Left lung (tissue), 8 donors: Measurements from ENCODE around the gene CABP5. TPM values are rescaled to one million over a fixed set of nuclear protein-coding genes. Genes with fewer than 3 reads are reported as not detected.

Experiments used
- polyA plus RNA-seq, 6 donors: library from polyadenylated mRNA; unstranded; fragments of 120-200 nt; gene quantifications; one replicate each; pipeline ENCODE4 v1.2.1, GENCODE V29; 2013; ENCODE audit not compliant: insufficient read length in 6 of 6
- total RNA-seq, 2 donors: library from RNA; stranded (reverse); fragmentation: NEBNext Ultra II Directional; extraction: Animal tissue kit (Norgen Biotek cat#: 25700); gene quantifications; one replicate each; pipeline ENCODE4 v1.2.1, GENCODE V29; 2021
- donor health status: DM: no; HTN: yes; CAD: no.
- donor health status: DM: no; HTN: no; CAD: no.

CABP5 gene
- total and polyA plus RNA-seq, 8 donors: not detected

Other genes with a start within 250 kb of the CABP5 start
- not detected for gene TPRX1, start 239.5 kb downstream of the CABP5 start, total RNA-seq
- gene TPRX1, start 239.5 kb downstream of the CABP5 start, polyA plus RNA-seq: not detected
- gene CRX, start 222.1 kb downstream of the CABP5 start, total RNA-seq: not detected
- gene CRX, start 222.1 kb downstream of the CABP5 start, polyA plus RNA-seq: under 1 TPM; 0.07 to 0.14 (median 0.07) TPM
- gene TPRX2, start 184.8 kb downstream of the CABP5 start, total RNA-seq: not detected
- gene TPRX2, start 184.8 kb downstream of the CABP5 start, polyA plus RNA-seq: not detected
- gene SULT2A1, start 157.8 kb downstream of the CABP5 start, total RNA-seq: not detected
- under 1 TPM; 0.11 to 0.38 (median 0.19) TPM for gene SULT2A1, start 157.8 kb downstream of the CABP5 start, polyA plus RNA-seq
- gene BSPH1, start 51.9 kb downstream of the CABP5 start, total RNA-seq: not detected
- gene BSPH1, start 51.9 kb downstream of the CABP5 start, polyA plus RNA-seq: not detected
- gene ELSPBP1, start 49.4 kb downstream of the CABP5 start, total RNA-seq: not detected
- gene ELSPBP1, start 49.4 kb downstream of the CABP5 start, polyA plus RNA-seq: not detected
- 10 to 100 TPM; 11.5 to 17.3 TPM for gene PLA2G4C, start 66.7 kb upstream of the CABP5 start, total RNA-seq
- 10 to 100 TPM in 4 of 6 donors, 1 to 10 TPM in 2; 6.6 to 14.5 (median 10.2) TPM for gene PLA2G4C, start 66.7 kb upstream of the CABP5 start, polyA plus RNA-seq
- 10 to 100 TPM; 26.7 to 27.4 TPM for gene LIG1, start 126.3 kb upstream of the CABP5 start, total RNA-seq
- 10 to 100 TPM; 55.3 to 72.1 (median 65.9) TPM for gene LIG1, start 126.3 kb upstream of the CABP5 start, polyA plus RNA-seq
- gene ZSWIM9, start 126.6 kb upstream of the CABP5 start, total RNA-seq: 1 to 10 TPM; 6.5 to 6.6 TPM
- gene ZSWIM9, start 126.6 kb upstream of the CABP5 start, polyA plus RNA-seq: 10 to 100 TPM in 3 of 6 donors, 1 to 10 TPM in 3; 9.4 to 11.4 (median 10.3) TPM
- gene CARD8, start 211.8 kb upstream of the CABP5 start, total RNA-seq: 10 to 100 TPM; 51.3 to 92.3 TPM
- 10 to 100 TPM; 70.3 to 92.3 (median 83.0) TPM for gene CARD8, start 211.8 kb upstream of the CABP5 start, polyA plus RNA-seq
- 1 to 10 TPM; 1.3 to 1.9 TPM for gene ZNF114, start 226.0 kb upstream of the CABP5 start, total RNA-seq
- 1 to 10 TPM; 8.0 to 9.2 (median 8.2) TPM for gene ZNF114, start 226.0 kb upstream of the CABP5 start, polyA plus RNA-seq